Measurements from ENCODE around the gene PRKCA. TPM values are rescaled to one million over a fixed set of nuclear protein-coding genes. Genes with fewer than 3 reads are reported as not detected.

The PRKCA gene
- total RNA-seq, 1 donor from 2014 or later = 6.7 TPM

DNA sequence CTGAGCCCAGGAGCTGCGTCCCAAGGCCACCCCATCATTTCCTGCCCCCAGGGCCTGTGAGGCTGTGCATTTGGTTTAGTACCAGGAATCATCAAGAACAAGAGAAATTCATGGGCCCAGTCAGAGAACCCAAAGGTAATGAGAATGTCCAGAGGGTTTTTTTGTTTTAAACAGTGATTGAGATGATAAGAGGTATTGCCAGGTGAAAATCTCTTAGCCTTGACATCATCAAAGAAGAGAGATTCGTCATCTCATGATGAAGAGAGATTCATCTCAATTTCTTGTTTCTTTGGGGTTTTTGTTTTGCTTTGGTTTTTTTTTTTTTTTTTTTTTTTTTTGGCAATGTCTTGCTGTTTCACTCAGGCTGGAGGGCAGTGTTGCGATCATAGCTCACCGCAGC lies 361.9 kb downstream of the PRKCA start:
- no peak for DNase-seq (ENCODE audit: low read depth)
- no peak overlapping the region for H3K4me3 ChIP-seq (ENCODE audit: low read depth, low read length)
- TF ChIP-seq, protein P1, sequence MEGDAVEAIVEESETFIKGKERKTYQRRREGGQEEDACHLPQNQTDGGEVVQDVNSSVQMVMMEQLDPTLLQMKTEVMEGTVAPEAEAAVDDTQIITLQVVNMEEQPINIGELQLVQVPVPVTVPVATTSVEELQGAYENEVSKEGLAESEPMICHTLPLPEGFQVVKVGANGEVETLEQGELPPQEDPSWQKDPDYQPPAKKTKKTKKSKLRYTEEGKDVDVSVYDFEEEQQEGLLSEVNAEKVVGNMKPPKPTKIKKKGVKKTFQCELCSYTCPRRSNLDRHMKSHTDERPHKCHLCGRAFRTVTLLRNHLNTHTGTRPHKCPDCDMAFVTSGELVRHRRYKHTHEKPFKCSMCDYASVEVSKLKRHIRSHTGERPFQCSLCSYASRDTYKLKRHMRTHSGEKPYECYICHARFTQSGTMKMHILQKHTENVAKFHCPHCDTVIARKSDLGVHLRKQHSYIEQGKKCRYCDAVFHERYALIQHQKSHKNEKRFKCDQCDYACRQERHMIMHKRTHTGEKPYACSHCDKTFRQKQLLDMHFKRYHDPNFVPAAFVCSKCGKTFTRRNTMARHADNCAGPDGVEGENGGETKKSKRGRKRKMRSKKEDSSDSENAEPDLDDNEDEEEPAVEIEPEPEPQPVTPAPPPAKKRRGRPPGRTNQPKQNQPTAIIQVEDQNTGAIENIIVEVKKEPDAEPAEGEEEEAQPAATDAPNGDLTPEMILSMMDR (conservative IDR thresholded peaks at IDR 0.05; ENCODE audit: low read depth, low read length) = no peak

DNA sequence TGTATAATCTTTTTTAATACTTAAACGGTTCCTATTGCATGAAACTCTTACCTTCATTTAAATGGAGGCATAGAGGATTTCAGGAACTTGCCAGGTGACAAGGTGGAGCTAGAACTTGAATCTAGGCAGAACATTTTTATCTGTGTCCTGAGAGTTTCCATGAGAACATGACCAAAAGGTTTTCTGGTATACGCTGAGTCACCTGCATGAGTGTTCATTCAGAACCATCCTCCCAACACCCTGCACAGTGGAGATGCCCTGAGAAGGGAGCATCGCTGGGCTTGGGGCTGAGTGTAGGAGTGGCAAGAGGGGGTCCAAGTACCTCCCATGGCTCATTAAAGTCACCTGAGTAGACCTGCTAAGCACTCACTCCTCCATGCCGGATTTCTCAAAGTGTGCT lies 362.8 kb downstream of the PRKCA start:
- no peak overlapping the region for H3K4me3 ChIP-seq (ENCODE audit: low read depth, low read length)
- TF ChIP-seq, protein P1 (conservative IDR thresholded peaks at IDR 0.05; ENCODE audit: low read depth, low read length) = no peak
- no peak for DNase-seq (ENCODE audit: low read depth)

DNA sequence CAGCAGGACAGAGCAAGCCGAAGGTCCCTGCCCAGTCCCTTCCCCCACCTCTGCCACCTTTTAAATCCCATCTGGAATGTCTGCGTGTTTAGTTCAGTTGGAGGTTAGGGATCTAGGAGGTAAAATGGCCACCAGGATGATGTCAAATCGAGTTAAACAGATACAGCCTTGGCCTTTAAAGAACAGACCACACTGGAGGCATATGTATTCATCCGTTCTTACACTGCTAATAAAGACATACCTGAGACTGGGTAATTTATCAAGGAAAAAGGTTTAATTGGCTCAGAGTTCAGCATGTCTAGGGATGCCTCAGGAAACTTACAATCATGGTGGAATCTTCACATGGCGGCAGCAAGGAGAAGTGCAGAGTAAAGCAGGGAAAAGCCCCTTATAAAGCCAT lies 364.7 kb downstream of the PRKCA start:
- no peak overlapping the region for H3K4me3 ChIP-seq (ENCODE audit: low read depth, low read length)
- TF ChIP-seq, protein P1 (conservative IDR thresholded peaks at IDR 0.05; ENCODE audit: low read depth, low read length) = no peak
- no peak for DNase-seq (ENCODE audit: low read depth)

DNA sequence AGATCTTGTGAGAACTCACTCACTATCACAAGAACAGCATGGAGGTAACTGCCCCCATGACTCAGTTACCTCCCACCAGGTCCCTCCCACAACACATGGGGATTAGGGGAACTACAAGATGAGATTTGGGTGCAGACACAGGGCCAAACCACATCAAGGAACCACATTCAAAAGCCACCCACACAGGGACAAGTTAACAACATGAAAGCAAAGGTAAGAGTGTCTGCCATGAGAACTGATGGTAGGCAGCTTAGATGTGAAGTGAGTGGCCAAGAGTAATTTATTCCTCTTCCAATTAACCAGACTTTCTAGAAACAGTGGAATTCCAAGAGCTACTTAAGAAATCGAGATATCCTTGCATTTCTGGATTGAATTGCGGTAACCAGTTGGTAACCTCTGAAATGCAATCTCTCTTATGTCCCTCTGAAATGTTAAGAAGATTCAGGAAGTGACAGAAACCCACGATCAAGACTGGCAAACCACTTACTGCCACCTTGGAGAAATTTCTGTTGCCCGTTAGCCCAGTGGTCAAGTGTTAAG lies 365.1 kb downstream of the PRKCA start:
- no peak overlapping the region for H3K4me3 ChIP-seq (ENCODE audit: low read depth, low read length)
- DNase-seq (ENCODE audit: low read depth) = no peak
- TF ChIP-seq, protein P1 (conservative IDR thresholded peaks at IDR 0.05; ENCODE audit: low read depth, low read length) = no peak

DNA sequence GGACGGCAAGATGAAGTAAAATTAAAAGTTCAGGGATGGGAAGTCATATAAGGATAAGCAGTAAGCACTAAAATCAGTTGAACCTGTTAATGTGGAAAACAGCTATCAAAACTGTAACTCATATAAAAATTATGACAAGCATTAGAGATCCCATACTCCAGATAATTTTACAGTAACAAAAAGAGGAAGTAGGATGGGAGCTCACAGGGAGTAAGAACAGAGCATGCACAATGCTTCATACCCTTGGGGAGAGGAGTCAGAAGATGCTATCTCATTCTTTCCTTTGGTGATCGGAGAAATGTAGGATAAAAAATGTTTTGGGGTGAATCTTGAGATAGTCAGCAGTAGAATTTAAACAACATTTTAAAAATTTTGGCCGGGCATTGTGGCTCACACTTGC lies 367.8 kb downstream of the PRKCA start:
- DNase-seq (ENCODE audit: low read depth) = no peak
- TF ChIP-seq, protein P1 (conservative IDR thresholded peaks at IDR 0.05; ENCODE audit: low read depth, low read length) = no peak
- no peak overlapping the region for H3K4me3 ChIP-seq (ENCODE audit: low read depth, low read length)

DNA sequence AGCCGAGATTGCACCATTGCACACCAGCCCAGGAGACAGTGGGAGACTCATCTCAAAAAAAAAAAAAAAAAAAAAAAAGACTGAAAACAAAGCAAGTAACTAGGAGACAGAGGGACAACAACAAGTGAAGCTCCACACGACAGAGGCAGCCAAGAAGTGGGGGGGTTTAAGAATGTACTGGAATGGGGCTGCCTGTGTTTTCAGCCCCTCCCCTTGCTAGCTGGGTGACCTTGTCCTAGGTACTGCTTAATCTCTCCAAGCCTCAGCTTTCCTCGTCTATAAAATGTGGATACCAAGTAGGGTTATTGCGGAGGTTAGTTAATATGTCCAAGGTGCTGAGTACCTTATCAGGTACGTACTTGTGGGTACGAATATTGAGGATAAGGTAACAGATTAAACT lies 368.7 kb downstream of the PRKCA start:
- DNase-seq (ENCODE audit: low read depth) = no peak
- TF ChIP-seq, protein P1 (conservative IDR thresholded peaks at IDR 0.05; ENCODE audit: low read depth, low read length) = no peak
- no peak overlapping the region for H3K4me3 ChIP-seq (ENCODE audit: low read depth, low read length)

DNA sequence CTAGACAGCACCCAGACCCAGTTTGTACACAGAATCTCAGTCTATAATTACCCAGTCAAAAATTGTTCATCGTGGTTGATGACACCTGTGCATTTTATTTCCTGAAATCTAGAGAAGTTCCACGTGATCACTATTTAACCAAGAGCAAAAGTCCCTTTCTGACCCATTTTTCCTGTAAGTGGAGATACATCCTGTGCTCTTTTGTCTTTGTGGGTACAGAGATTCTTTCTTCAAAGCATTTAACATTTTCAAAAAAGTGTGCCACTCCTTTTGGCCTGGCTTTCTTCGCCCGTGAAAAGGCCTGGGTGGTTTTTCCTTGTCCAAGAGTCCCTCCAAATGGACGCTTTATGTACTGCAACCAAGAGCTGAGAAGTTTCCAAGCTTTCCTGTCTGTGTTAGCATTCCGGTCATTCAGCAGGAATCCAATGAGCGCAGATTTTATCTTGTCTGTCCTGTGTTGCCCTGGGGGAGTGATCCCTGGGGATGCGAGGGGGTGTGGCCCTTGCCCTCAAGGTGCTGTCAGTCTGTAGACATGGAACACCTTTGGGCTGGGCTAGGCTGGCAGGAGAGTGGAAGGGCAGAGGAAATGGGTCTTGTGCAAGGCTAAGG lies 371.4 kb downstream of the PRKCA start:
- DNase-seq (ENCODE audit: low read depth) = no peak
- TF ChIP-seq, protein P1 (conservative IDR thresholded peaks at IDR 0.05; ENCODE audit: low read depth, low read length) = peak; percentile 85
- H3K4me3 ChIP-seq (ENCODE audit: low read depth, low read length) = no peak overlapping the region
